HG03060 (cell line): ENCODE data around the gene LRMDA.

ENCODE experiments used
- ATAC-seq: cut with Tn5 transposase; IDR thresholded peaks from one replicate; pipeline ENCODE4 v1.9.1; 2021; ENCODE audit warnings: low read depth, moderate number of reproducible peaks; ENCODE audit not compliant: unreplicated experiment

Gene LRMDA

DNA sequence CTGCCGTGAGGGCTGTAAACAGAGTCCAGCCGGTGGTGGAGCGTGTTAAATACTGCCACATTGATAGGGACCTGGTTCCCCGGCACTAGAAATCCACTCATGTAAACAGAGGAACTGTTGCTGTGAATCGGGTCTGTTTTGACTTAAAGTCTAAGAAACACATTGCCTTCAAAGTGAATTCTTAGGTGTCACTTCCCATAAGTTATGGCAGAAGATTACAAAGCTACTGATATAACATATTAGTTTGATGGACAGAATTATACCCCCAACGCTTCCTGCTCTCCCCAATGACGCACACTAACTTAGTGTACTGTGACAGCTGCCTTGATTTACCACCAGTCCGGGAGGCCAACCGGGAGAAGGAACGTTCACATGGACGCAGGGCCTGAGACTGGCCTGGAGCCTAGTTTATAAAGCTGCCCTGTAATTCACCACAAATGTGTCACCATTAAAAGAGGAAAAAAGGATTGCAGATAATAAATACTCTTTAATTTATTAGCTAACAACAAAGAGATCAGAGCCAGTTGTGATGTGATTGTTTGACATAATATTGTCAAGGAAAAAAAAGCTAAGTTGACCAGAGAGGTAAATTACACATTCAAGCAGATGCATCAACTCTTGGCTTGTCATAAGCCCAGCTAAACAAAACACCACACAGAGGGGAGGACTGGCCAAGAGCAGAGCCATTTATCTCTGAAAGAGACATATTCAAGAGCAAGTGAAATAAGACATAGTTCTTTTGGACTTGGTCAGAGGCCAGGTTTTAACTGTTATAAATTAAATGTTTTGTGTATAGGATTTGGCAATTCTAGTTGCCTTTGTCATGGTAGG, 820.6 kb downstream of the LRMDA start:
- ATAC-seq: no peak

DNA sequence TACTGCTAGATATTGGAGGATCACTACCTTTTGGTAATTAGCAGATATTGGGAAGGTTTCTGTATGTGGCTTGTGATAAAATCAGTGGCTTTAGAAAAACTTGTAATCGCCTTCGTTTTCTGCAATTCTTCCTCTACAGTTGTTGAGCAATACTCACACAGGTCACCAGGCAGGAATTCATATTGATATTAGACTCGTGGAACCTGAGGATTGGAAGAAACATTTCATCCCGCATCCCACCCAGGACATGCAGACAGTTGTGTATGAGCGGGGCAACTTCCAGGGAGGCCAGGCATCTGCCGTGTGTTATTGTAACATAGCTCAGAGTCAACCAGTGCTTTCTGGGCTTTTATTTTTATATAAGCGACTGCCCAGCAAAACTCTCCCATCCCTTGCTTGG, 821.3 kb downstream of the LRMDA start:
- no peak for ATAC-seq

DNA sequence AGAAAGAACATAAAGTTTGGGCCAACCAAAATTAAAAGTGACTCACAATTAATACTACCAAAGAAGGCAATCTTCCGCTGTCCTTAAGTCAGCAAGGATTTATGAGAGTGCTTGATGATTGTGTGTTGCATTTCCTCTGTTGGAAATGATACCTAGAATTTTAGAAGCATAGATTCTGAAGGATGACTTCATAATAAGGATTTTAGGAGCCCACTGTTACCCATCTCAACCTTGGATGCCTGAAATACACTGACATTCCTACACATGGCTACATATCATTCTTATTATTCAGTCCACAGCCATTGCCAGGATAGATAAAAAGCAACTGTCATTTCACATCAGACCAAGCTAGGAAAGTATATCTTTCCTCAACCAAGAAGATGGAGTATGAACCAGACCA, 823.8 kb downstream of the LRMDA start:
- no peak for ATAC-seq

DNA sequence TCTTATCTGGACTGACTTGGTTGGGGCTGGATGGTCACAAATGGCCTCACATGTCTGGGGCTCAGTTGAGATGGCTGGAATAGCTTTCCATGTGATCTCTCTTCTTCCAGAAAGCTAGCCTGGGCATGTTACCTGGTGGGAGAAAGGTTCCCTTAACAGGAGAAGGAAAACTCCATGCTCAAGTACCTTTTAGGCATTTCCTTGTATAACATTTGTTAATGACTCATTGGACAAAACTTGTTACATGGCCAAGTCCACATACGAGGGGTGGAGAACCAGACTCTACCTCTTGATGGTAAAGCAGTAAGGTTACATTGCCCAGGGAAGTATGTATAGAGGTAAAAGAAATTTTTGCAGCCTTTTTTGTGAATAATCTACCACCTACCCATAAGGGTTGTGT, 826.4 kb downstream of the LRMDA start:
- ATAC-seq: no peak

DNA sequence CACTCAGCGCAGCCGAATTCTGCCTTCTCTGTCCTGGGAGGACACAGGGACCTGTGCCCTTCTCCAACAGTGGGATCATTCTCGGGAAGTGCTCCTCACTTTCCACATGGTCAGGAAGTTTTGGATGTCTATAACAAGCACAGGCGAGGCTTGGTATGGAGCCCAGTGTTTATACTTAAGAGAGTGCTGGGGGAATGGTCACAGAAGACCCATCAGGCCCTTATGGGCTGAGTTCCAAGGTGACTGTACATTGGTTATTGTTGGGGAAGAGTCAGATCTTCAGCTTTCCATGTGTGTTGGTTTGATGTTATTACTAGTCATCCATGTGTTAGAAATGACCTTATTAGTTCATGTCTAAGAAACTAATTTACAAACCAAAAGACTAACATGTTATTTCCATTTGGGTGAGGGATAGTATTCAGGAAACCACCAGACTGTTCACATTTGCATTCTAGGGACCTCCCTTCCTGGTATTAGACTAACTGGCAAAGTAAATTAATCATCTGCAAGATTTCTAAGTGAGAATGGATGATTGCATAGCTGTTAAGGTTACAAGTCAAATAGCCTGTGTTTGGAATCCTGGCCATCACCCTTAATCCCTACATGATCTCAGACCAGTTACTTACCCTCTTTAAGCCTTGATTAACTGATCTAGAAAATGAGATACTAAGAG, 834.2 kb downstream of the LRMDA start:
- no peak for ATAC-seq

DNA sequence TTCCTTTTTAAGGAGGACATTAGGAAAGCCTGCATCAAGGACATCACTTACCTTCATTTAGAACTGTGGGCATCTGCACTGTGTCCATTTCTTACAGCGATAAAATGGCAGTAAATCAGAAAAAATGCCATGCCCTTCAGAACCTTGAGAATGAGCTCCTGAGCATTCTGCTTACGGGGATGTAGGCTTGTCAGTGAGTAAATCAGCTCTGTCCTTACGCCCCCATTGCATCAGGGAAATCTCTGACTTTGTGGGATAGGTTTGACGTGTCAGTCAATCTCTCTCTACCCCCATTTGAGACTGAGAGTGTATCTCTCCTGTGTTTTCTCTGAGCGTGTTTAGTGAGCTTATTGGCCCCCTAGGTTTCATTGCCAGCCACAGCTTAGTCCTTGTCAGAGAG, 837.1 kb downstream of the LRMDA start:
- no peak for ATAC-seq

DNA sequence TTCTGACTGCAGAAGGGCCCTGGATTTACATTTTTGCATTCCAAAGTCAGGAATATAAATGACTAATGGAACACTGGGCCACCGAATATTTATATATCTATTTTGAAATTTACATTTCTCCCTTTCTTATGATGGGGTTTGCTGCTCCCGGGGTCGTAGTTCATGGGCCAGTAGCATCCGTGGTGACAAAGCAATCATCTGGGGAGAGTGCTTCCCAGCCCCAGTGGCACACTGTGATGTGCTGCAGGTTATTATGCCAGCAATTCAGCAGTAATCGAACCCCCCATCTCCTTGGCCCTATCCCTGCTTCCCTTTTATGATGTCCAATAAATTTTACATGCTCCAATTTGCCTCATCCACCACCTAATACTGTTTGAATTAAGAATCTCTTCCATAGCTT, 837.5 kb downstream of the LRMDA start:
- ATAC-seq: no peak

DNA sequence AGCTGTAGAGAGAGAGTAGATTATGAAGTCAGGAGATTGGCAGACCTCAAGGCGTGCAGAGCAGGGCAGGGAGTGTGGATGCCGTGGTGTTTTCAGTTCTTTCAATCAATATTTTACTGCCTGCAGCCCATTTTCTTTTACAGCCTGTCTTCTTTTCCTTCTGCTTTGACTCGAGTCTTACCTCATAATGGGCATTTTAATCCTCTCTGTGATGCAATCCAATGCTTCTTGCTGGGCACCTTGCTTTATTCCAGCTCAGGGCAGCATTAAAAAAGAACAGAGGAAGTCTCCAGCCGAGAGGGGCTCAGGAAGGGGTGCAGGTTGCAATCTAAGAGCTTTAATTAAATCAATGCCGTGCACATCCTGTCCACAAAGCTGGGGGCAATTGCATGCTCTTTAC, 839.0 kb downstream of the LRMDA start:
- ATAC-seq: no peak

DNA sequence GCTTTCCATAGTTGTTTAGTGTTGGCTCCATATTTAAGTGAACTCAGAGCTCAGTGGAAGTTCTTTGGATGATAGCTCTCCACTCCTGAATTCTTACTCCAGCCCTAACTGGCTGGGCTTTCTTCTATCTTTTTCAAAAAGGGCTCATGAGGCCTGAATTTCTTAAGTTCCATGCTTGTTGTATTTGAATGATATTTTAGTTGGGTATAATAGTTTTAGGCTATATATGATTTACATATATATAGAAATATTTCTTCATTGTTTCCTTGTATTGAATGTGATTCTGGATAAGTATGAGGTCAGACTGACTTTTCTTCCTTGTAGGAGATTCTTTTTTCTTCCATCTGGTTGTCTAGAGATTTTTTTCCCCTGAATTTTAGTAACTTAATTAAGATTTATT, 843.5 kb downstream of the LRMDA start:
- ATAC-seq: no peak

DNA sequence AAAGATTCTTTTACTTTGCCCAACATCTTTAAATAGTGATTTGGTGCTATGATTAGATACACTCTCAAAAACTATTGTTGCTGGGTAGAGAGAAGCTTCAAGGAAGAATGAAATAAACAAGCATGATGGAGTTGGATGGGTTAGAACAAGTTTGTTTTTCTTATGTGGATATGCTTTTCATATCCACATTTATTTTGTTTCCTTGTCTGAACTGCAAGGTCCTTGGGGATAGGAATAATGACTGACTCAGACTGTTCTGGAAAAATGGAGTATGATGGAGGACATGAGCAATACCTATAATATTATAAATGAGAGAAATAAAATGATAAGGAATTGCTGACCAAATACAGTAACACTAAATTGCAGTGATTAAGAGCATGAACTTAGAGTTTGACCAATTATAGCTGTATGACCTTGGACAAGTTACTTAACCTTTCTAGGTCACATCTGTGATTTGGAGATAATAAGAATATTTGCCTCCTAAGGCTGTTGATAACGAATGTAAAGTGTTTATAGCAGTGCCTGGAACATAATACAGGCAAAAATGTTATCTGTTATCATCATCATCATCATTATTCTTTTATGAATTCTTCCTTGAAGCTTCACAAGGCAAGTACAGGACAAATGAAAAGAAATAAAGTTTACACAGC, 847.5 kb downstream of the LRMDA start:
- no peak for ATAC-seq

DNA sequence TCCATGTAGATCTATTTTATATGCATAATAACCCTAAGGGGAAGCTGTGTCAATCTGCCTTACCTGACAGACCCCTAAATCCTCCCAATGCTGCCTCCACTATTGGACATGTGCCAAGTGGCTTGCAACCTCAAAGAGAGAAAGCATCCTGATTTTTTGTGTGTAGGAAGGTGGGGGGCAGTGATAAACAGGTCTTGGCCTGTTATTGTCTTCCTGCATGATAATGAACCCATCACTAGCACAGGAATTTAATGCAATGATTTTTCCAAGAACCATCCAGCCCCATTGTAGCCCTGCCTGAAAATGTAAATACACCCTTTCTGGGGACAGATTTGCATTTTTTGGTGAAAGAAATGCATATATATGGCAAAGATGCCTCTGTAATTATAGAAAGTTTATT, 850.2 kb downstream of the LRMDA start:
- ATAC-seq: no peak

DNA sequence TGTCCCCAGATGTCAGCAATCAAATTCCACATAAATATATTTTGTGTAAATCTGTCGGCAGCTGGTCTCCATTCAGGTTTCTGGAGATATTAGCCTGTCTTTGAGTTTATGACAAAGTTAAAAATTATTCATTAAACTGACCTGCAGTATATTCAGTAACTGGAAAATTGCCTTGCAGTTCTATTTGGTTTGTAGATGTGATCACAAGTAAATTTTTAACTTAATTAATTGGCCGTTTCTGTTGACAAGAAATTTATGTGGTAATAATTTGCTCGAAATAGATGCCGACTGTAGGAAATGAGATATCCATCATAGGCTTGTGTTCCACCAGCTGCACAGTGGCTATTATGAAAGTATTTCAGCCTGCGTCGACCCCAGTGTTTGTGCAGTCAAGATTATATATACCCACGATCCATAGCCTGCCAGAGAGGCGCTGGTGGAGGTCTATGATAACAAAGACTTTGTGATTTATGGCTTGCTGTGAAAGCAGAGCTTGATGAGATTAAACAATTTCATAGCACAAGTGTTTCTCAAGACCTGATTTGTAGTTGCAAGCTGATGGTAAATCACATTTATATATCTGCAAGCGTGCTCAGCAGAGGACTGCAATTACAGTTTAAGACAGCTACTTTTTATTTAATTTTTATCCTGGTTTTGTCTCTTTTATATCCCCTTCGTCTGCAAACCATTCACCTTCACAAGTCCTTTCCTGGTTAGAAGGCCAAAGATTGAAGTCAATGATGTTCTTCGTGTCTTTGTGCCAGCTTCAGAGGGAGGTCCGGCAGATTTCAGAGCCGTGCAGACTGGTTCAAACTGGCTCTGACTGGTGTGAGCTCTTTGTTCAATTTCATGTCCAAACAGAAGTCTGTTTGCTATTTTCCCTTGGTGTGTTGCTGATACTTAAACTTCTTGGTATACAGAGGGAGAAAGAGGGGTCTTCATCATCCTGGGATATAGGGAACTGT, 850.9 kb downstream of the LRMDA start:
- ATAC-seq: no peak

DNA sequence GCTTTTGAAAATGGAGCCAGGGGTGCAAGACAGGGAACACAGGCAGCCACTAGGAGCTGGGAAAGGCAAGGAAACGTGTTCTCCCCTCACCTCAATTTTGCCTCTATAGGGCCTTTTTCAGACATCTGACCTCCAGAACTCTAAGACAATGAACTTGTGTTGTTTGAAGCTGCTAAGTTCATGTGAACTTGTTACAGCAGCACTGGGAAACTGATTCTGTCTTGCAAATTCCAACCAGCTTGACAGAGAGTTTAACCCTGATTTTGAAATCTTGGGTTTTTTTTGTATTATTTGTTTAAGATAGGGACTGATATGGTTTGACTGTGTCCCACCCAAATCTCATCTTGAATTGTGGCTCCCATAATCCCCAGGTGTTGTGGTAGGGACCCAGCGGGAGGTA, 852.9 kb downstream of the LRMDA start:
- no peak for ATAC-seq

DNA sequence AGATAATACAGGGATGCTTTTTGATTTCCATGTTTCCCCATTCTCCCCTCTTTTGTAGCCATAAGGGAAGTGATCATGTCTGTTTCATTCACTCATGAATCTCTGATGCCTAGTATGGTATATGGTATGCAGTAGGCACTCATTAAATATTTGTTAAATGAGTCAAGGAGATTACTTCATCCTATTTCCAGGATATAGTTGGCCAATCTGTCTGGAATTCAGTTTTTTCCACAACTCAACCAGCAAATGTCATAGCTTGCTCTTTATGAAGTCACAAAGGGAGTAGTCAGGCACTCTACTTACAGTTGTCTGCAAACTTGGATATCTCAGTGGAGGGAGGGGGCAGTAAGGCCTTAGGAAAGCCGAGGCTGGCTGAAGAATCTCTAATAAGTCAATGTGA, 853.6 kb downstream of the LRMDA start:
- ATAC-seq: no peak

DNA sequence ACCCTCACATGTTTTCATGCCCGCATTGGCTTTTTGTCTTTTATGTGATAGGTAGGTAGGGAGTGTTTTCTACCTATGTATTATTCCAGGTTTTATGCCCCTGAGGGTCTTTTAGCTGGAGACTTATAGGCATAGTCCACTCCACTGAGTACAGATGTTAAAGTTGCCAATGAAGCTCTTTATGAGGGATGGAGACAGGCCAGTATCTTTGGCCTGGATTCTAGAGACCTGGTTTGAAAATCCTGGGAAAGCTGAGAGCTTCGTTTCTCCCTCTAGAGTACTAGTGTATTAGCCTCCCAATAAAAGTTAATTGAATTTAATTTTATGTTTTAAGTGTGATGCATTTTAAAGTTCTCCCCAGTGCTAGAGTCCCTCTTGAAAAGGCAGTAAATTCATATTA, 854.1 kb downstream of the LRMDA start:
- no peak for ATAC-seq

DNA sequence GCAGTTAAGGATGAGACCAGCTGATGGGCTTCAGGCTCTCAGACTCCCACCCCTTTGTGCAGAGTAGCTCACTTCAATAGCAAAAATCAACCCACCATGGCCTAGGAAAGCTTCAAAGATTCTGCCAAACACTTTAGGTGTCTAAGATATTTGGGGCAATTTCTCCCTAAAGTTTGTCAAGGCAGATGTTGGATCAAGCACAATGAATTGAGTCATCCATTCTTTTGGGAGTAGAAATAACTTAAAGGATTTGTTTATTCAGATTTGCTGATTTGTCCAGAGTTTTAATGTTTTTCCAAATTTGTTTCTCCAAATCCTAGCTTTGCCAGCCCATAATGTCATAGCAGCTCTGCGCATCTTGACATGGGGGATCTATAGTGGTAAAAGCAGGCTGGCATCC, 855.1 kb downstream of the LRMDA start:
- no peak for ATAC-seq

DNA sequence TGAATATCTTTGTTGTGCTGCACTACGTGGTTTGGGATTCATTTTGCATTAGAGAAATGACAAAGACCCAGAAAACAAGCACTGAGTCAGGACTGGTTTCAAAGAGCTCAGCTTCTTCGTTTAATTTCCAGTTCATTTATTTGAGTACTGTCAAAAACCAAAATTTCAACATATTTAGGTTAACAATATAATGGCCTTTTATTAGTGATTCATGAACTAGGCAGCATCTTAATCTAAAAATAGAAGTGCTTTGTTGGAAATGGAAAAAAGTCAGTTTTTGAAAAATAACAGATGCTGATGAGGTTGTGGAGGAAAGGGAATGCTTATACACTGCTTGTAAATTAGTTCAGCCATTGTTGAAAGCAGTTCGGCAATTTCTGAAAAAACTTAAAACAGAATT, 856.4 kb downstream of the LRMDA start:
- ATAC-seq: no peak

DNA sequence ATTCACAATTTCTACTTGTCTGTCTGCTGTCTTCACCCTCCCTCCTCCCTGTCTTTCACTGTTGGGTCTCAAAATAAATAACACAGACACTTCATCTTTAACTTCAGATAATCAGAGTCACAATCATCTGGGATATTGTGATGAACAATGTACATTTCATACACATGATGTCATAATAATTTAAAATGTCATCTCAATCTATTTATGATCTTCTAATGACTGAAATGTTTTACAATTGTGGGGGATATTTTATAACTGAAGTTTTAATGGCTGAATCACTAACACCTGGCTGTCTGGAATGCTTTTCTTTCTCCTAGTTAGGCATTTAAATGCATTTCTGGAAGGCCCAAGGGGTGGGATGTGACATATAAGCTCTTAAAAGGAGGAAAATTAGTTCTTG, 859.8 kb downstream of the LRMDA start:
- ATAC-seq: no peak

DNA sequence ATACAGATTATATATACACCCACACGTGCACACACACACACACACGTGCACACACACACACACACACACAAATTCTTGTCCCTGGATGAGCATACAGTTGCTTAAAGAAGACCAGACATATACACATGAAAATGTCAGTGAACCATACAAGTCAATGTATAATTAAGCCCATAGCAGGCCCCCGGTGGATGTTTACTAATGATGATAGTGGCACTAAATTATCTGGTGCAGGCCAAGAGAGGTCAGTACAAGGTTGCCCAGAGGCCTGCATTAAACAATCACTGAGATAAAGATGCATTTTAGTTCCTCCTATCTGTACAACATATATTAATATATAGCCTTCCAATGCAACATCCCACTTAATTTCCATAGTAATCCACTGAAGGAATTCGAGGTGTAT, 860.5 kb downstream of the LRMDA start:
- ATAC-seq: no peak

DNA sequence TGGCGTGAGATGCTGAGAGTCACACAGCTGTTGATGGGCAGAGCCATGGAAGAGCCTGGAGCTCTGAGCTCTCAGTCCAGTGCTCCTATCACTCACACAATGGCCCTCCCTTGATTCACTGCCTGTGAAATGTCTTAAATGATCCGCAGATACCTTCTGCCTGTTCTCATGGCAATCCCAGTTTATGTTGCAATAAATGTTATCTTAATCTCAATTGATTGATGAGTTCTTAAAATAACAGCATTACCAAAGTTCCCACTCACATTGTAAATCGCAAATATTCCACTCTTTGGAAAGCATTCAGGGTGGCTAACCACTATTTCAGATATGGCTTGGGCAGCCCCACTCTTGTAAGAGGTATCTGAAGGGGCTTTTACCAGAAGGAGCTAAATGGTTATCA, 865.5 kb downstream of the LRMDA start:
- ATAC-seq: no peak

DNA sequence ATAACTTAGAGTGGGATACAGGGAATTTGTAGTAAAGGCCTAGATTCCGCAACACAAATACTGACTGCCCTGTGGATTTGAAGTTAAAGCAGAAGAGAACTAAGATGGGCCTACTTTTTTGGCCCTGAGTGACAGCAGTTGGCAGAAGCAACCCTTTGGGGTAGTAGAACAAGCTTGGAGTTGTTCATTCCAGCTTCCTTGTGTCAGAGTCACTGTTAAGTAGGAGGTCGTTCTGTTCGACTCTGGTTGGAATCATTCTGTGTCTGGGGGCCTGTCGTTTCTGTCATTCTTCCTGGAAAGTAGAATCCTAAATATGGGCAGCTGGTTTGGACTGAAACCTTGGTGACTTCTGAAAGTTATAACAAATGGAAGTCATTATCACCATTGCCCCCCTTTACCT, 865.9 kb downstream of the LRMDA start:
- ATAC-seq: no peak
